Pancreas (tissue), 10 donors: ENCODE data around the gene FGD3. TPM values are rescaled to one million over a fixed set of nuclear protein-coding genes. Genes with fewer than 3 reads are reported as not detected.

Experiments
- ATAC-seq, 4 donors: fragments of 200-7000 bp; cut with Tn5 transposase; one replicate each; pipeline versions ENCODE4 v1.8.0 to v1.9.1; 2020; ENCODE audit warnings: mild to moderate bottlenecking in 4 of 4, moderate library complexity in 4 of 4
- DNase-seq, 6 donors: peaks; one replicate each; pipeline ENCODE4 v3.0.0-alpha.2; 2020
- FAIRE-seq: peaks from 2 replicates; lab custom pipeline; 2012; peaks lifted over from hg19 to GRCh38; lab: Jason Lieb, UNC
- H3K27ac ChIP-seq, 4 donors: fragments of 200-600 bp; sonication (generic); 1 replicate in 3 of 4; 2 replicates in 1 of 4; pipeline versions ENCODE4 v1.5.0 to v1.8.0; 2020
- H3K27me3 ChIP-seq, 4 donors: fragments of 200-600 bp; one replicate each; pipeline ENCODE4 v1.8.0; 2021
- H3K36me3 ChIP-seq, 3 donors: fragments of 200-600 bp; sonication (generic) in 1 of 3; one replicate each; pipeline versions ENCODE4 v1.5.0 to v1.8.0; 2020 to 2021
- H3K4me1 ChIP-seq, 3 donors: fragments of 200-600 bp; one replicate each; pipeline ENCODE4 v1.8.0; 2021
- H3K4me3 ChIP-seq, 4 donors: fragments of 200-600 bp; sonication (generic) in 2 of 4; one replicate each; pipeline versions ENCODE4 v1.5.0 to v1.8.0; 2020 to 2021
- H3K9me3 ChIP-seq, 4 donors: fragments of 200-600 bp; one replicate each; pipeline ENCODE4 v1.8.0; 2021
- CTCF ChIP-seq, 4 donors: fragments of 200-600 bp; sonication (generic) in 3 of 4; IDR thresholded peaks; one replicate each; pipeline versions ENCODE4 v1.5.0 to v1.8.0; 2021; ENCODE audit warnings: antibody characterized with exemption in 4 of 4
- WGBS, 2 donors: extraction: QIAGEN DNeasy Blood & Tissue Kit; methylation state at CpG; one replicate each; pipeline ENCODE4 v1.1.7; 2013; 5-methylcytosine and 5-hydroxymethylcytosine counted together
- intact Hi-C, 3 donors: fragments of 100-400 bp; cut with DNase I; formaldehyde crosslinking; loops; one replicate each; pipeline versions ENCODE4 v1.11.1 to v1.14.2; 2022
- polyA plus RNA-seq, 2 donors: library from polyadenylated mRNA; stranded (reverse); fragments of 200-250 nt; gene quantifications; one replicate each; pipeline ENCODE4 v1.2.3, GENCODE V29; 2013
- total RNA-seq, 6 donors: library from RNA; stranded (reverse); fragmentation: NEBNext Ultra II Directional in 4 of 6; extraction: Animal tissue kit (Norgen Biotek cat#: 25700) in 4 of 6; gene quantifications; one replicate each; pipeline versions ENCODE4 v1.2.1 to v1.2.4, GENCODE V29; 2021 to 2023
- donor health status: healthy with polysubstance abuse.
- donor health status: DM: no; HTN: no; CAD: no; lungs with moderate emphysema.
- donor health status: DM: no; HTN: no; CAD: no.
- donor health status: control.
- donor health status: control.
- donor health status: Bipolar disorder and iron deficiency.
- donor health status: DM: yes; HTN: yes; CAD: no.
- donor health status: DM: no; HTN: no; CAD: no.
- donor health status: DM: no; HTN: no; CAD: no.
- donor health status: DM: yes; HTN: yes; CAD: no.

Gene FGD3
- total and polyA plus RNA-seq, 8 donors, result 5.0 to 27.7 (median 7.8) TPM

DNA sequence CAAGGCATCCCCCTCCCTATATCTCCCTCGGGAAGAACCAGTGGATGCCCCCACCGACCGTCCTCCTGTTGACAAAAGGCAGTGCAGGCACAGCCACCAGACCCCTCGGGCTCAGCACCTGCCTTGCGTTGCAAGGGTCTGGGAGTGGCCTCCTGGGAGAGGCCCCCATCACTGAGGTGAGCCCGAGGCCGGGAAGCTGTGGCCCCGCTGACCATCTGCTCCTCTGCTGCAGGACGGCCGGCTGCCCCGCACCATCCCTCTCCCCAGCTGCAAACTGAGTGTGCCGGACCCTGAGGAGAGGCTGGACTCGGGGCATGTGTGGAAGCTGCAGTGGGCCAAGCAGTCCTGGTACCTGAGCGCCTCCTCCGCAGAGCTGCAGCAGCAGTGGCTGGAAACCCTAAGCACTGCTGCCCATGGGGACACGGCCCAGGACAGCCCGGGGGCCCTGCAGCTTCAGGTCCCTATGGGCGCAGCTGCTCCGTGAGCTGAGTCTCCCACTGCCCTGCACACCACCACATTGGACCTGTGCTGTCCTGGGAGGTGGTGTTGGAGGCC is 87.9 kb downstream of the FGD3 start:
- Histone ChIP-seq H3K4me3 (no peak overlapping the region), H3K36me3 (no peaks in the 10 kb centered on the region), H3K27me3 (no peaks in the 10 kb centered on the region), H3K27ac (no peak overlapping the region), H3K4me1 (no peaks in the 10 kb centered on the region), H3K9me3 (no peaks in the 10 kb centered on the region)
- FAIRE-seq (no peak), ATAC-seq (no peak), DNase-seq (no peak)
- intact Hi-C loops, result no loop called here
- WGBS, 2 donors, result 78 to 84% methylated on average over 19 of the region's 19 CpGs
- TF ChIP-seq CTCF (IDR thresholded peaks at IDR 0.05), result no peak

DNA sequence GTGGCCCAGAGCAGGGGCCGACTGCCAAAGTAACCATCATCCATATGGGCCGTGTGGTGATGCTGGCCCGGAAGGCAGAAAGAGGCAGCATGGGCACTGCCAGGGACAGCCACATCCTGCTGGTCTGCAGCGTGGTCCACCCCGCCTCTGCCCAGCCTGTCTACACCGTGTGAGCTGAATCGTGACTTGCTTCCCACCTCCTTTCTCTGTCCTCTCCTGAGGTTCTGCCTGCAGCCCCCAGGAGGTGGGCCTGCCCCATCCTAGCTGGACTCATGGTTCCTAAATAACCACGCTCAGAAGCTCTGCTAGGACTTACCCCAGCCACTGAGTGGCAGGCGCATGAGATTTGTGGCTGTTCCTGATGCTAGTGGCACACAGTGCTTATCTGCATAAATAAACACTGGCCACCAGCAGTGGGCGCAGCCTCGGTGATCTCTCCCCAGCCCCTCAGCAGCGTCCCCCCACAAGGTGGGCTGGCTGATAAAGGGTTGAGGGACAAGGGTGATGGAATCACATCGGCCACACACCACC is 88.6 kb downstream of the FGD3 start:
- no peak for TF ChIP-seq CTCF (IDR thresholded peaks at IDR 0.05)
- DNase-seq, result no peak
- Histone ChIP-seq H3K27me3 (no peaks in the 10 kb centered on the region), H3K4me1 (no peaks in the 10 kb centered on the region), H3K36me3 (no peaks in the 10 kb centered on the region), H3K9me3 (no peaks in the 10 kb centered on the region), H3K4me3 (no peak overlapping the region), H3K27ac (no peak overlapping the region)
- intact Hi-C loops, result no loop called here
- FAIRE-seq, result no peak
- no peak for ATAC-seq
- WGBS, 2 donors, result 64 to 71% methylated on average over 13 of the region's 13 CpGs

GRCh38 chr9:93036887-93037475 is 89.7 kb downstream of the FGD3 start:
- no peak for TF ChIP-seq CTCF (IDR thresholded peaks at IDR 0.05)
- FAIRE-seq (no peak), DNase-seq (no peak), ATAC-seq (no peak)
- Histone ChIP-seq H3K4me1 (no peaks in the 10 kb centered on the region), H3K9me3 (no peaks in the 10 kb centered on the region), H3K4me3 (no peak overlapping the region), H3K27ac (no peak overlapping the region), H3K27me3 (no peaks in the 10 kb centered on the region), H3K36me3 (no peaks in the 10 kb centered on the region)
- intact Hi-C loops, result no loop called here
- WGBS, 2 donors, result 77% methylated on average over 13 of the region's 13 CpGs

GRCh38 chr9:93037476-93037971 is 90.2 kb downstream of the FGD3 start:
- Histone ChIP-seq H3K4me1 (no peaks in the 10 kb centered on the region), H3K27ac (no peak overlapping the region), H3K27me3 (no peaks in the 10 kb centered on the region), H3K9me3 (no peaks in the 10 kb centered on the region), H3K36me3 (no peaks in the 10 kb centered on the region), H3K4me3 (no peak overlapping the region)
- WGBS, 2 donors, result 70 to 85% methylated on average over 12 to 13 of the region's 13 CpGs
- DNase-seq, result no peak
- FAIRE-seq, result no peak
- peak in 3 of 4 donors; percentile 8 to 71 (median 49) for ATAC-seq
- no peak for TF ChIP-seq CTCF (IDR thresholded peaks at IDR 0.05)
- intact Hi-C loops, result no loop called here

DNA sequence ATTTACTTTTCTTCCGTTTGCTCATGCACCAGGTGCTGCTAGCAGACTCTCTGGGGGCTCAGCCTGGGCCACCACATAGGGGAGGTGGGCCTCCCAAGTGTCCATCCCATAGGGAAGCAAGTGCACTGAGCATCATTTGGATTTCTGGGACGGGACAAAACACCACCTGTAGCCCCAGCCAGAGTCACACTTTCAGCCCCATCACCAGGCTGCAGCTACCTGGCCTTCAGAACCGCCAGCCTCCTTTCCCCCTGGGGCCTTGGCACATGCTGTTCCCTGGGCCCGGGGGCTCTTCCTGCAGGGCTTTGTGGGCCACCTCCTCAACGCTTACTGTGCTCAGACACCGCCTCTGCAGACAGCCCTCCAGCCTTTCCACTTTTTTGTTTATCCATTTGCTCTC is 91.6 kb downstream of the FGD3 start:
- no peaks in the 10 kb centered on the region for H3K9me3 ChIP-seq
- DNase-seq (no peak), FAIRE-seq (no peak), ATAC-seq (no peak)
- TF ChIP-seq CTCF (IDR thresholded peaks at IDR 0.05), result no peak
- no peak overlapping the region for H3K27ac ChIP-seq
- intact Hi-C loops, result no loop called here
- H3K36me3 ChIP-seq, result no peaks in the 10 kb centered on the region
- no peaks in the 10 kb centered on the region for H3K4me1 ChIP-seq
- WGBS, 2 donors, result 76 to 79% methylated on average over 6 of the region's 6 CpGs
- no peaks in the 10 kb centered on the region for H3K27me3 ChIP-seq
- no peak overlapping the region for H3K4me3 ChIP-seq
